Activated naive CD8-positive, alpha-beta T cell (primary cell): ENCODE data around the gene MPZL1.
"Not testable (repeated sequence)": the region's sequence is repeated elsewhere in the genome, so short reads cannot be mapped to it uniquely, and the experiment has no call there.

Experiments
- H3K27ac Mint-ChIP-seq: one replicate; pipeline ENCODE4 v1.8.0; 2021; ENCODE audit warnings: mixed read lengths
- H3K27me3 Mint-ChIP-seq: one replicate; pipeline ENCODE4 v1.8.0; 2021; ENCODE audit warnings: mixed read lengths
- H3K36me3 Mint-ChIP-seq: one replicate; pipeline ENCODE4 v1.8.0; 2021; ENCODE audit warnings: mixed read lengths
- H3K4me1 Mint-ChIP-seq: one replicate; pipeline ENCODE4 v1.8.0; 2021; ENCODE audit warnings: low read depth, mixed read lengths
- H3K4me3 Mint-ChIP-seq: one replicate; pipeline ENCODE4 v1.8.0; 2021; ENCODE audit warnings: mild to moderate bottlenecking, mixed read lengths
- H3K9me3 Mint-ChIP-seq: one replicate; pipeline ENCODE4 v1.8.0; 2021; ENCODE audit warnings: low read depth, mixed read lengths

The MPZL1 gene

GRCh38 chr1:167805041-167805556, 83.3 kb downstream of the MPZL1 start:
- H3K36me3 Mint-ChIP-seq = no peaks in the 10 kb centered on the region
- no peaks in the 10 kb centered on the region for H3K9me3 Mint-ChIP-seq
- peaks cover 1% of the 10 kb centered on the region for H3K27me3 Mint-ChIP-seq
- peak overlapping the region; percentile 64 for H3K27ac Mint-ChIP-seq
- peaks cover 24% of the 10 kb centered on the region for H3K4me1 Mint-ChIP-seq
- H3K4me3 Mint-ChIP-seq = peak overlapping the region; percentile 3

DNA sequence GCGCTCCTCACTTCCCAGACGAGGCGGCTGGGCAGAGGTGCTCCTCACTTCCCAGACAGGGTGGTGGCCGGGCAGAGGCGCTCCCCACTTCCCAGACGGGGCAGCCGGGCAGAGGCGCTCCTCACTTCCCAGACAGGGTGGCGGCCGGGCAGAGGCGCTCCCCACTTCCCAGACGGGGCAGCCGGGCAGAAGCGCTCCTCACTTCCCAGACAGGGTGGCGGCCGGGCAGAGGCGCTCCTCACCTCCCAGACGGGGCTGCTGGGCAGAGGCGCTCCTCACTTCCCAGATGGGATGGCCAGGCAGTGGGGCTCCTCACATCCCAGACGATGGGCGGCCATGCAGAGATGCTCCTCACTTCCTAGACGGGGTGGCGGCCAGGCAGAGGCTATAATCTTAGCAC, 84.5 kb downstream of the MPZL1 start:
- peaks cover 24% of the 10 kb centered on the region for H3K4me1 Mint-ChIP-seq
- H3K36me3 Mint-ChIP-seq, H3K4me3 Mint-ChIP-seq, H3K27me3 Mint-ChIP-seq, H3K27ac Mint-ChIP-seq, H3K9me3 Mint-ChIP-seq: not testable (repeated sequence)

DNA sequence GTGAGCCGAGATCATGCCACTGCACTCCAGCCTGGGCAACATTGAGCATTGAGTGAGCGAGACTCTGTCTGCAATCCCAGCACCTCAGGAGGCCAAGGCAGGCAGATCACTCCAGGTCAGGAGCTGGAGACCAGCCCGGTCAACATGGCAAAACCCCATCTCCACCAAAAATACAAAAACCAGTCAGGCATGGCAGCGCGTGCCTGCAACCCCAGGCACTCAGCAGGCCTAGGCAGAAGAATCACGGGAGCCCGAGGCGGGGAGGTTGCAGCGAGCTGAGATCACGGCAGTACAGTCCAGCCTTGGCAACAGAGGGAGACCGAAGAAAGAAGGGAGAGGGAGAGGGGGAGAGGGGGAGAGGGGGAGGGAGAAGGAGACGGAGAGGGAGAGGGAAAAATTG, 84.9 kb downstream of the MPZL1 start:
- H3K4me3 Mint-ChIP-seq = not testable (repeated sequence)

GRCh38 chr1:167808104-167808503, 86.3 kb downstream of the MPZL1 start:
- H3K9me3 Mint-ChIP-seq = peaks cover 14% of the 10 kb centered on the region
- no peak overlapping the region for H3K27ac Mint-ChIP-seq
- peaks cover 1% of the 10 kb centered on the region for H3K27me3 Mint-ChIP-seq
- H3K36me3 Mint-ChIP-seq = peaks cover 10% of the 10 kb centered on the region
- no peak overlapping the region for H3K4me3 Mint-ChIP-seq
- peaks cover 24% of the 10 kb centered on the region for H3K4me1 Mint-ChIP-seq

More for the DNA sequence above, 84.9 kb downstream of the MPZL1 start:
- H3K9me3 Mint-ChIP-seq, H3K36me3 Mint-ChIP-seq, H3K27ac Mint-ChIP-seq, H3K27me3 Mint-ChIP-seq: not testable (repeated sequence)
- peaks cover 24% of the 10 kb centered on the region for H3K4me1 Mint-ChIP-seq

DNA sequence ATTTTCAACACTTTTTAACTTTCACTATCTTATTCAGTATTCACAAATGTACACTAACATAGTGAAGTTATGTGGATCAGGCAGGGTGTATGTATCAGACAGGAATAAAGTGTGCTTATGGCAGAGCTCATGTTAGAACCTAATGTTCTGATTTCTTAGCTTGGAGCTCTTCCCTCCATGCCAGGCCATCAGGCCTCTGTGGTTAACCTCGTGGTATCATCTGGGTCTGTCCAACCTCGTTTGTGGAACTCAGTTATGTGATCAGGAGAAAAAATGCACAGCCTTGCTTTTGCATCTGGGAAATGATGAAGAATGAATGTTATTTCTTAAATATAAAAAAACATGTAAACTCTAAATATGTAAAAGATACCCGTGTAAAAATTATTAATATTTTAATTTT, 86.9 kb downstream of the MPZL1 start:
- H3K4me3 Mint-ChIP-seq = no peak overlapping the region
- peaks cover 18% of the 10 kb centered on the region for H3K9me3 Mint-ChIP-seq
- peaks cover 19% of the 10 kb centered on the region for H3K4me1 Mint-ChIP-seq
- peaks cover 1% of the 10 kb centered on the region for H3K27me3 Mint-ChIP-seq
- no peak overlapping the region for H3K27ac Mint-ChIP-seq
- H3K36me3 Mint-ChIP-seq = peaks cover 10% of the 10 kb centered on the region

- H3K27ac Mint-ChIP-seq = no peak overlapping the region
- H3K27me3 Mint-ChIP-seq = peaks cover 1% of the 10 kb centered on the region
- H3K36me3 Mint-ChIP-seq = peaks cover 17% of the 10 kb centered on the region
Measured at GRCh38 chr1:167812972-167813371, 91.2 kb downstream of the MPZL1 start.

DNA sequence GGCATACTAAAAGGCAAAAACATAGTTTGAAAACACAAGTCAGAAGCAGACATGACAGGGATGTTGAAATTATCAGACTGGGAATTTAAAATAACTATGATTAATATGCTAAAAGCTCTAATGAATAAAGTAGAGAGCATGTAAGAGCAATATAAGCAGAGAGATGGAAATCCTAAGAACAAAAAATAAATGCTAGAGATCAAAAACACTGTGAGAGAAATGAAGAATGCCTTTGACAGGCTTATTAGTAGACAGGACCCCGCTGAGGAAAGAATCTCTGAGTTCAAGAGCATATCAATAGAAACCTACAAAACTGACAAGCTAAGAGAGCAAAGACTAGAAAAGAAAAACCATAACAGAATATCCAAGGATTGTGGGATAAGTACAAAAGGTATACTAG, 93.9 kb downstream of the MPZL1 start:
- Mint-ChIP-seq H3K4me3 (no peak overlapping the region), H3K36me3 (peaks cover 19% of the 10 kb centered on the region), H3K27ac (no peak overlapping the region), H3K4me1 (peaks cover 4% of the 10 kb centered on the region), H3K27me3 (peaks cover 5% of the 10 kb centered on the region), H3K9me3 (peaks cover 37% of the 10 kb centered on the region)

More at GRCh38 chr1:167812972-167813371, 91.2 kb downstream of the MPZL1 start:
- Mint-ChIP-seq H3K4me3 (no peak overlapping the region), H3K9me3 (peaks cover 37% of the 10 kb centered on the region), H3K4me1 (no peaks in the 10 kb centered on the region)

- peaks cover 8% of the 10 kb centered on the region for H3K36me3 Mint-ChIP-seq
- peaks cover 9% of the 10 kb centered on the region for H3K27me3 Mint-ChIP-seq
- peak overlapping the region; percentile 74 for H3K4me3 Mint-ChIP-seq
- peak overlapping the region; percentile 19 for H3K27ac Mint-ChIP-seq
- H3K4me1 Mint-ChIP-seq = peaks cover 4% of the 10 kb centered on the region
- peaks cover 10% of the 10 kb centered on the region for H3K9me3 Mint-ChIP-seq
Measured at GRCh38 chr1:167819849-167820683, 98.3 kb downstream of the MPZL1 start.

- Mint-ChIP-seq H3K4me1 (peaks cover 4% of the 10 kb centered on the region), H3K4me3 (no peak overlapping the region), H3K27ac (no peak overlapping the region), H3K9me3 (peaks cover 2% of the 10 kb centered on the region), H3K27me3 (peaks cover 9% of the 10 kb centered on the region), H3K36me3 (peaks cover 4% of the 10 kb centered on the region)
Measured at GRCh38 chr1:167820684-167821355, 99.0 kb downstream of the MPZL1 start.

GRCh38 chr1:167821356-167821685, 99.5 kb downstream of the MPZL1 start:
- Mint-ChIP-seq H3K4me3 (no peak overlapping the region), H3K4me1 (peaks cover 4% of the 10 kb centered on the region), H3K27ac (no peak overlapping the region), H3K9me3 (no peaks in the 10 kb centered on the region), H3K36me3 (peaks cover 2% of the 10 kb centered on the region), H3K27me3 (peaks cover 9% of the 10 kb centered on the region)

DNA sequence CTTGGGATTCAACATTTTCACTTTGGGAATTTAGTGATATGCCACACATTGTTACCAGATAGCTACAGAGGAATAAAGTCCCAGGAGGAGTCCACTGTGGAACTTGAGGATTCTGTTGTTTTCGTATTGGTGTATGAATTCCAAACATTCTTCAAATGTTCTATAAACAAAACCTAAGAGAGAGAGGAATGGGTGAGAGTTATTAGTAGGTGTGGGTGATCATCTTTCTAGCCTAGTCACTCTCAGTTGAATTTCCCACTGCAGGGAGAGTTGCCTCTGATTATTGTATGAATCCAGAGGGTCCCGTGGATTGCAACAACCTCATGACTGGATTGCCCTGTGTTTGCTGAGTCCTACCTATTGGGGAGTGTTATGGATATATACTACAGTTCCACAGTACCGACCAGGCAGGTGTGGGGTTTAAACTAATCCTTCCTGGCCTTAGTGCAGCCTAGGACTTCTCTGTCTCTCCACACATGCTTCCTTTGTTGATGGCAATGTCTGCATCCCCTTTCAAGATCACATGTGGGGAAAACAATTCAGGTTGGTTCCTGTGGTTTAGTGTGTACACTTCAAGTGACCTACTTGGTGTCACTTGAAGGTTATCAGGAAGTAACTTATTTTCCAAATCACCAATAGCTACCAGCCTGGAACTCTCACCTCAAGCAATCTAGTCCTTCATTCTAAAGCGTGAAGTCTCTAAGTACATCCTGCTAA, 100.3 kb downstream of the MPZL1 start:
- H3K27me3 Mint-ChIP-seq = peaks cover 9% of the 10 kb centered on the region
- H3K4me1 Mint-ChIP-seq = peaks cover 4% of the 10 kb centered on the region
- no peak overlapping the region for H3K27ac Mint-ChIP-seq
- peaks cover 2% of the 10 kb centered on the region for H3K36me3 Mint-ChIP-seq
- no peaks in the 10 kb centered on the region for H3K9me3 Mint-ChIP-seq
- no peak overlapping the region for H3K4me3 Mint-ChIP-seq

- H3K9me3 Mint-ChIP-seq = no peaks in the 10 kb centered on the region
- peaks cover 9% of the 10 kb centered on the region for H3K27me3 Mint-ChIP-seq
- H3K4me1 Mint-ChIP-seq = peaks cover 4% of the 10 kb centered on the region
- H3K4me3 Mint-ChIP-seq = no peak overlapping the region
- H3K36me3 Mint-ChIP-seq = peaks cover 2% of the 10 kb centered on the region
- H3K27ac Mint-ChIP-seq = no peak overlapping the region
Measured at GRCh38 chr1:167824163-167824794, 102.5 kb downstream of the MPZL1 start.

- Mint-ChIP-seq H3K36me3 (no peaks in the 10 kb centered on the region), H3K4me3 (no peak overlapping the region), H3K9me3 (no peaks in the 10 kb centered on the region), H3K27ac (no peak overlapping the region), H3K4me1 (no peaks in the 10 kb centered on the region), H3K27me3 (peaks cover 4% of the 10 kb centered on the region)
Measured at GRCh38 chr1:167825419-167826079, 103.8 kb downstream of the MPZL1 start.

DNA sequence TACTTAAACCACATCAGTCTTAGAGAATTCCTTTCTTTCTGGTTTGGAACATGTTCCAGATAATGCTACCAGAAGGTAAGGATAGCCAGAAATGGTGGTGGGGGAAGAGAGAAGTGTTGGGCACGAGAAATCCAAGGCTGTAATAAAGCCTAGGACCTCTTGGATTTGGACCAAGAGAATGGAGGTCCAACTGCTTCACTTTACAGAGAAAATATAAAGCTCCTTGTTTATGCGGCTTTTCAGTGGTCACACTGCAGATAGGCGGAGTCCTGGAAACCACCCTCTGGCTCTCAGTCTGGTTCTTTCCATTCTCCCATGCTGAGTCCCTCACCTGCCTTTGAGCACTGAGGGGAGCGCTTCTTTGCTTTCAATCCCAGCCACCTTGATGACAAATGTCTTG, 104.3 kb downstream of the MPZL1 start:
- Mint-ChIP-seq H3K36me3 (no peaks in the 10 kb centered on the region), H3K4me1 (no peaks in the 10 kb centered on the region), H3K27me3 (peaks cover 4% of the 10 kb centered on the region), H3K27ac (no peak overlapping the region), H3K9me3 (no peaks in the 10 kb centered on the region), H3K4me3 (no peak overlapping the region)
